Activated effector memory CD4-positive, alpha-beta T cell treated with Interleukin-2 at 50 U/mL for 16 hours (primary cell): ENCODE results near the gene ZNF668.
"Not testable (repeated sequence)": the region's sequence is repeated elsewhere in the genome, so short reads cannot be mapped to it uniquely, and the experiment has no call there.

ENCODE experiments used
- DNase-seq: peaks from one replicate; pipeline ENCODE4 v3.0.0-alpha.2; 2020

Gene ZNF668

GRCh38 chr16:31100876-31101641 lies 27.0 kb upstream of the ZNF668 start:
- not testable (repeated sequence) for DNase-seq

GRCh38 chr16:31099860-31100638 lies 26.0 kb upstream of the ZNF668 start:
- no peak for DNase-seq

- peak; percentile 81 for DNase-seq
These were observed 20.5 kb upstream of the ZNF668 start, which contains the start of gene VKORC1 for GRCh38 chr16:31094424-31095120. Gene VKORC1, minus strand, starts transcription at chr16:31094797. Its CDS starts 68 bp downstream, at chr16:31094729.

- no peak for DNase-seq
These were observed 20.0 kb upstream of the ZNF668 start for GRCh38 chr16:31094088-31094423.

- no peak for DNase-seq
These were observed 19.2 kb upstream of the ZNF668 start for GRCh38 chr16:31093132-31093703.

- DNase-seq: no peak
These were observed 18.3 kb upstream of the ZNF668 start for GRCh38 chr16:31092330-31092729.

- no peak for DNase-seq
These were observed 16.5 kb upstream of the ZNF668 start for GRCh38 chr16:31090540-31090939.

- DNase-seq: no peak
These were observed 15.2 kb upstream of the ZNF668 start for GRCh38 chr16:31089199-31089598.

GRCh38 chr16:31088459-31089183 lies 14.6 kb upstream of the ZNF668 start, which contains the start of gene PRSS53:
Gene PRSS53, minus strand, starts transcription at chr16:31088943. Its CDS starts 134 bp downstream, at chr16:31088809.
- no peak for DNase-seq

GRCh38 chr16:31087971-31088370 lies 13.9 kb upstream of the ZNF668 start:
- no peak for DNase-seq

GRCh38 chr16:31087481-31087880 lies 13.4 kb upstream of the ZNF668 start:
- DNase-seq: no peak

- DNase-seq: no peak
These were observed 12.5 kb upstream of the ZNF668 start for GRCh38 chr16:31086629-31086906.

- no peak for DNase-seq
These were observed 12.0 kb upstream of the ZNF668 start for GRCh38 chr16:31085873-31086628.

- no peak for DNase-seq
These were observed 11.4 kb upstream of the ZNF668 start for GRCh38 chr16:31085411-31085810.

GRCh38 chr16:31084584-31085302 lies 10.7 kb upstream of the ZNF668 start:
- DNase-seq: no peak

GRCh38 chr16:31083981-31084380 lies 9.9 kb upstream of the ZNF668 start:
- DNase-seq: no peak

GRCh38 chr16:31083556-31083955 lies 9.5 kb upstream of the ZNF668 start:
- no peak for DNase-seq

- DNase-seq: no peak
These were observed 9.0 kb upstream of the ZNF668 start for GRCh38 chr16:31083081-31083480.

GRCh38 chr16:31082368-31083045 lies 8.5 kb upstream of the ZNF668 start:
- DNase-seq: no peak
